ENCODE measurements around the gene FRYL. TPM values are rescaled to one million over a fixed set of nuclear protein-coding genes. Genes with fewer than 3 reads are reported as not detected.

Gene FRYL
- total and polyA plus RNA-seq, 11 donors = 12.3 to 61.3 (median 34.4) TPM

- Histone ChIP-seq H3K27me3 (no peaks in the 10 kb centered on the region), H3K27ac (no peak overlapping the region), H3K9me3 (no peaks in the 10 kb centered on the region), H3K4me3 (no peak overlapping the region), H3K36me3 (no peaks in the 10 kb centered on the region), H3K4me1 (peaks cover 4 to 86% (median 60%) of the 10 kb centered on the region in 12 donors)
- ATAC-seq (no peak), DNase-seq (no peak)
- intact Hi-C loops (cut with DNase I) = loop anchor here in 6 of 10 donors (10.0 kb wide), 4 partner anchors 48 to 178 kb away; no protein-coding TSS in a partner anchor
- no peak for TF ChIP-seq CTCF (IDR thresholded peaks at IDR 0.05)
- no peak for TF ChIP-seq POLR2A (IDR thresholded peaks at IDR 0.05)
- 67 to 70% (median 69%) methylated on average over 3 of the region's 3 CpGs for WGBS, 4 donors
Observed at GRCh38 chr4:48772556-48772955, 7.5 kb downstream of the FRYL start.

GRCh38 chr4:48767055-48767929 lies 12.8 kb downstream of the FRYL start:
- Histone ChIP-seq H3K4me3 (no peak overlapping the region), H3K4me1 (peaks cover 0 to 52% (median 32%) of the 10 kb centered on the region in 12 donors), H3K9me3 (no peaks in the 10 kb centered on the region), H3K27me3 (no peaks in the 10 kb centered on the region), H3K36me3 (no peaks in the 10 kb centered on the region), H3K27ac (no peak overlapping the region)
- WGBS, 4 donors = 92 to 98% (median 95%) methylated on average over 12 of the region's 12 CpGs
- ATAC-seq (no peak), DNase-seq (no peak)
- intact Hi-C loops (cut with DNase I) = no loop called here
- TF ChIP-seq CTCF (IDR thresholded peaks at IDR 0.05) (no peak), POLR2A (IDR thresholded peaks at IDR 0.05) (no peak)

- no peak for TF ChIP-seq CTCF (IDR thresholded peaks at IDR 0.05)
- TF ChIP-seq POLR2A (IDR thresholded peaks at IDR 0.05) = no peak
- ATAC-seq (no peak), DNase-seq (no peak)
- Histone ChIP-seq H3K4me3 (no peak overlapping the region), H3K9me3 (no peaks in the 10 kb centered on the region), H3K36me3 (no peaks in the 10 kb centered on the region), H3K4me1 (peaks cover 0 to 52% (median 34%) of the 10 kb centered on the region in 12 donors), H3K27me3 (no peaks in the 10 kb centered on the region), H3K27ac (no peak overlapping the region)
- WGBS, 4 donors = 63 to 71% (median 70%) methylated on average over 4 of the region's 4 CpGs
- intact Hi-C loops (cut with DNase I) = no loop called here
Observed at GRCh38 chr4:48766131-48766792, 13.8 kb downstream of the FRYL start.

GRCh38 chr4:48762408-48762807 lies 17.7 kb downstream of the FRYL start:
- H3K4me1 ChIP-seq = peaks cover 0 to 40% (median 31%) of the 10 kb centered on the region in 12 donors
- TF ChIP-seq POLR2A (IDR thresholded peaks at IDR 0.05) (no peak), CTCF (IDR thresholded peaks at IDR 0.05) (no peak)
- DNase-seq = no peak
- ATAC-seq = no peak
- H3K9me3 ChIP-seq = no peaks in the 10 kb centered on the region
- no peak overlapping the region for H3K4me3 ChIP-seq
- no peaks in the 10 kb centered on the region for H3K36me3 ChIP-seq
- no peak overlapping the region for H3K27ac ChIP-seq
- H3K27me3 ChIP-seq = no peaks in the 10 kb centered on the region
- intact Hi-C loops (cut with DNase I) = no loop called here
